Erythroblast (primary cell): ENCODE results near the gene SF3B4.

ENCODE experiments used
- GATA1 ChIP-seq: IDR thresholded peaks from 2 replicates; pipeline ENCODE4 v1.6.1; 2011; ENCODE audit warnings: low read depth, mild to moderate bottlenecking, control low read depth, low read length, moderate library complexity
- POLR2A ChIP-seq: IDR thresholded peaks from 2 replicates; pipeline ENCODE4 v1.6.1; 2011; ENCODE audit warnings: mild to moderate bottlenecking, low read length

DNA sequence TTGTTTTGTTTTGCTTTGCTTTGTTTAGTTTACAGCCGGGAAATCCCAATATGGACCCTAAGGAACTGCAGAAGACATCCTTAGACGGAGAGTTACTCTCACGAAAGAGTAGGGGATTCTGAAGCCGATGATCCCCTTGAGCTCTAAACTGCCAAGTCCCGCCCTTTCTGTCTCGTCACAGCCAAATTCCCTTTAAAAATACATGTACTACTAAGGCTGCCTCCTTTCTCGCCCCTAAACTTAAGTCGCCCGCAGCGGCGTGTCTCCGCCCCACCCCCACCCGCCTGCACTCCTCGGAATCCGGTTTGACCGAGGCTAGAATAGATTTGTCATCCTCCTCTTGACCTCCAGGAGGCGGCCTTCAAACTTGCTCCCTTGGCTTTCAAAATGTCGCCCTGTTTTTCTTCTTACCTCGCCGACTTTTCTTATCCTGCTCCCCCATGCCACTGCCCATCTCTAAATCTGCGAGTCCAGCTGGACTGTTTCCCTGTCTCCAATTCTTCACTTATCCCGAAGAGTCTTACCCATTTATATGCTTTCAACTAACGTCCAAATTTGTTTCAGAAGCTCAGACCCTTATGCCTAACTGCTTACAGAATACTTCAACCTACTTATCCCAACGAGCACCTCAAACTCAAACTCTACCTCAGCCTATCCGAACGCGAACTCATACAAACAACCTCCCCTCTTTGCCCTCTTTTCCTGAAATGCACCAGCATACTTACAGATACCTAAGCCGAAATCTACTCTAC lies 39.2 kb downstream of the SF3B4 start:
- TF ChIP-seq POLR2A (no peak), GATA1 (no peak)
